CD4-positive, alpha-beta T cell treated with Interleukin-10 for 1 hour (primary cell): ENCODE results near the gene ZBTB5.
A peak's percentile ranks its signal among the peaks of the same experiment; 100 is the strongest.
"Not testable (repeated sequence)": the region's sequence is repeated elsewhere in the genome, so short reads cannot be mapped to it uniquely, and the experiment has no call there.

Source experiments
- DNase-seq: peaks from one replicate; pipeline ENCODE4 v3.0.0-alpha.2; 2020

The ZBTB5 gene

GRCh38 chr9:37397948-37398347 is 67.3 kb downstream of the ZBTB5 start:
- not testable (repeated sequence) for DNase-seq

- no peak for DNase-seq
These were observed 69.6 kb downstream of the ZBTB5 start for GRCh38 chr9:37395663-37396062.

- no peak for DNase-seq
These were observed 70.0 kb downstream of the ZBTB5 start for GRCh38 chr9:37395229-37395628.

GRCh38 chr9:37392272-37392671 is 73.0 kb downstream of the ZBTB5 start:
- no peak for DNase-seq

GRCh38 chr9:37390759-37391158 is 74.5 kb downstream of the ZBTB5 start:
- DNase-seq: peak; percentile 32
